GM18909 (cell line): Measurements from ENCODE around the gene TXNDC2.
"Not testable (repeated sequence)": the region's sequence is repeated elsewhere in the genome, so short reads cannot be mapped to it uniquely, and the experiment has no call there.

Source experiments
- ATAC-seq: cut with Tn5 transposase; IDR thresholded peaks from one replicate; pipeline ENCODE4 v1.9.1; 2021; ENCODE audit warnings: mild to moderate bottlenecking; ENCODE audit not compliant: unreplicated experiment, poor library complexity

Gene TXNDC2

DNA sequence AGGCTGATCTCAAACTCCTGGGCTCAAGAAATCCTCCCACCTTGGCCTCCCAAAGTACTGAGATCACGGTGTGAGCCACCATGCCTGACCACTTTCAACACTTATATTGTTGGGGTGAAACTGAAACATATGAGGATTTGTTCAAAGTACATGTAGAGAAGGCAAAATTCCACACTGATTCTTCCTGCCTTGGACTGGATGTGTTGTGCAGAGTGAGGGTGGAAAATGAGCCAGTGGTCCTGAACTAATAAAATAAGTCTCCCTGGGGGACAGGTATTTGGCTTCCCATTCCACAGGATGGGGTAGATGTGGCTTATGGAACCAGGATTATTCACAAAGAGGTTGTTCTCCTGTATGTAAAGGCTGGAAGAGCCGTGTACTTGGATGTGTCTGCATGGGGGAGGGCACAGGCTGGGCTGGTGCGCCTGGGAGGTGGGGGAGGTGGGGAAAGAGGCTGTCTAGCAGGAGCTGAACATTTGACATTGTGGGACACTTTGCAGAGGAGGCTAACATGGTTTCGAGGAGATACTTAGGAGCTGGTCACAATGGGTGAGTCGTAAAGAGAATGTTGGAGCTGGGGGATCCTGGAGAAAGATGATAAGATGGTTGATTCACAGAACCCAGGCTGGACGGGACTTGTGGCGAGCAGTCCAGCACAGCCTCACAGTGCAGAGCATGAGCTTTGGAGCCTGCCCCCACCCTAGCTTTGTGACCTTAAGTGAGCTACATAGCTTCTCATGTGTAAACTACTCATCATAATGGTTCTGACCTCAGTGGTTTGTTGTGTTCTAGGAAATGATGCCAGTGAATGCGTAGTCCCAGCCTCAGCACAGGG, at the start of gene TXNDC2:
Gene TXNDC2, plus strand, starts transcription at position 804 of the 835 bp plus-strand sequence. CDS start 708 bp downstream, outside the sequence.
- no peak for ATAC-seq

- no peak for ATAC-seq
Observed at GRCh38 chr18:9838144-9838877, 47.5 kb upstream of the TXNDC2 start.

- ATAC-seq, result no peak
Observed at GRCh38 chr18:9839211-9839610, 46.6 kb upstream of the TXNDC2 start.

- no peak for ATAC-seq
Observed at GRCh38 chr18:9839853-9840252, 45.9 kb upstream of the TXNDC2 start.

DNA sequence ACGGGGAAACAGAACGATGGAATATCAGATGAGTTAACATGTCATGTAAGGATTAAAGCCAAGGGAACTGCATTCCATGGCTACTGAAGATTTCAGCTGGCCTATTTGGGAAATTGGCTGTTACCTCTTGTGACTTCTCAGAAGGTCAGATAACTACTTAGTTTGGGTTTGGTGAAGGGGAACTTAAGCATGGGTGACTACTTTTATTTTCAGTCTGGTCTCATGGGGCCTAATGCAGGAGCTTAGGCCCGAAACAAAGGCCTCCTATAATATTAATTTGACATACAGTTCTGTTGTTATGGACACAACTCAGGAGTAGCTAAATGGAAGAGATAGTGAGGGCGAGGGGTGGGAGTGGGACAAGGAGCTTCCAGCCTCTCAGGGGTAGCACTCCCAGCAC, 44.0 kb upstream of the TXNDC2 start:
- ATAC-seq, result no peak

- ATAC-seq, result no peak
Observed at GRCh38 chr18:9842448-9842847, 43.3 kb upstream of the TXNDC2 start.

DNA sequence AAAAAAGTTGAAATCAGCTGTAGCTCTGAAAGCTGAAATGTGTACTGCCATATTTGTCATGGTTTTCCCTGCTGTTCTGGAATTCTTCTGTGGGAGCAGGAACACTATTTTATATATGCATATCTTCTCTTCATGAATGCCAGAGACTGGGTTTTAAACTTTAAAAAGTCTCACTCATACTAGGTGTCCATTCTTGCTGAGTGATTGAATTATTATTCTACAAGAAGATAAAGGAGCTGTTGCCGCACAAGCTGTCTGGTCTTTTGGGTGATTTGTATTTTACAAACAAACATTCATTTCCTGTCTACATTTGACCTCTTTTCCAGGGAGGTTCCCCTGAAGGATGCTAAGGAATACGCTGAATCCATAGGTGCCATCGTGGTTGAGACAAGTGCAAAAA, 40.5 kb upstream of the TXNDC2 start:
- ATAC-seq, result no peak

- ATAC-seq, result no peak
Observed at GRCh38 chr18:9846162-9846925, 39.4 kb upstream of the TXNDC2 start.

DNA sequence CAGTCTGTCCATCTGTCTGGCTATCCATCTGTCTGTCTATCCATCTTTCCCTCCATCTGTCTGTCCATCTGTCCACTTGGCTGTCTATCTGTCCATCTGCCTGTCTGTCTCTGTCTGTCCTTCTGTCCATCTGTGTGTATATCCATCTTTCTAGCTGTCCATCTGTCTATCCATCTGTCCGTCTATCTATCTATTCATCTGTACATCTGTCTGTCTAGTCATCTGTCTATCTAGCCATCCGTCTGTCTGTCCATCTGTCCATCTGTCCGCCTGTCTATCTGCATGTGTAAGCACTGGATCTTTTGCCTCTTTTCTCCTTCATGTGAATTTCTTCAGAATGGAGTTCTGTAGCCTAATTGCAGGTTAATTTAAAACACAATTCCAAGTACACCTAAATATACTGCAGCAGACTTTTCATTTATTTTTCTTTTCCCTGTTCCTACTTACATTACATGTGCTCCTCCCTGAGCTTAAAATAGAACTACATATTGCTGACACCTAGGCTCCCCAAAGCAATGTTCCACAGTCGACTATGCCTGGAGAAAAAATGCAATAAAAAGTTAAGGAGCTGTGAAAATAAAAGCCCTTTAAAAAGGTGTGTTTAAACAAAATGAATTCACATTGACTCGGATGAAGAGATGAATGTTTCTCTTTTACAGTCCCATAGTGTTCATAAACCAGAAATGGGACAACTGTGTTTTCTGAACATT, 37.4 kb upstream of the TXNDC2 start:
- ATAC-seq, result no peak

DNA sequence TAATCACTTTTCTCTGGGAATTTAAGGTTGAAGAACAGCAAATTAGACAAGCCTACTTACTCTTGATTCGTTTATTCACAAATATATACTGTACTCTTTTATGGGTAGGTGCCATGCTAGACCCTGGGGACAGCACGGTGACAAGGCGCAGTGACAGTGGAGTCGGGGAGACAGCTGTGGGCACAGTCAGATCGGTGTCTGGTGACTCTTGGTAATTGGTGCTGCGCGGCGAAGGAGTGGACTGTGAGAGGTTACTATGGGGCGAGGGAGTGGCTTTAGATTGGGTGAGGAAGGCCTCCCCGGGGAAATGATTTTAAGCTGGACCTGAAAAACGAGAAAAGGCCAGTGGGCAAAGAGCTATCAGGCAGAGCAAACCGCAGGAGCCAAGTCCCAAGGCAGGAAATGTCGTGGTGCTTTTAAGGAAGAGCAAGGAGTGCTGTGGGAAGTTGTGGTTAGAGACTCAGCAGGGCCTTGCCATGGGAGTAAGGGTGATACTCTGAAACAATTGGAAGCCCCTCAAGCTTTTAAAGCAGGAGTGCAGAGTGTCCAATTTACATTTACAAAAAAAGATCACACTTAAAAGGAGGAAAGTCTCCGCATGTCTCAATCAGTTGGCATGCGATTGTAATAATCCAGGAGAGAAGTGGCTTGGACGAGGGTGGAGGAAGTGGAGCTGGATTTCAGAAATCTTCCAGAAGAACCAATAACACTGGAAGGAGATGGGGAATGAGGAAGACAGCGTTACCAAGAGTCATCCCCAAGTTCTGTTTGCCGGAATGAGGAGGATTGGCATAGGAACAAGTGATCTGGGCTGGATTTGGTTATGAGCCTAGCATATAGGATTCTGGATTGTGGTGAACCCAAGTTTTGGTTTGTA, 36.1 kb upstream of the TXNDC2 start:
- no peak for ATAC-seq

GRCh38 chr18:9850309-9850708, 35.5 kb upstream of the TXNDC2 start:
- ATAC-seq, result no peak

DNA sequence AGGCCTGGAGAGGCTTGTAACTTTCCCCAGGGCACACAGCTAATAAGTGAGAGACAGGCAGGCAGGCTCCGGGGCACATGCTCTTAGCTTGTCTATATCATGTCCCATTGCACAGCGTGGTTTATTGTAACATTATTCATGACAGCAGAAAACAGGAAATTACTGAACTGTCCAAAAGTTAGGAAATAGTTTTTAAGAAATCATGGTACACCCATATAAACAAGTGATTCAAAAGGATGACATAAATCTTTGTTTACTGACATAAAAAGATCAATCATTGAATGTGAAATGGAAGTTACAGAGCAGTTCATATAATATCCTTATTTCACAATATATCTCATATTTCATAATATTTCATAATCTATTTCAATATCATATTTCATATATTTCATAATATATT, 34.3 kb upstream of the TXNDC2 start:
- no peak for ATAC-seq

DNA sequence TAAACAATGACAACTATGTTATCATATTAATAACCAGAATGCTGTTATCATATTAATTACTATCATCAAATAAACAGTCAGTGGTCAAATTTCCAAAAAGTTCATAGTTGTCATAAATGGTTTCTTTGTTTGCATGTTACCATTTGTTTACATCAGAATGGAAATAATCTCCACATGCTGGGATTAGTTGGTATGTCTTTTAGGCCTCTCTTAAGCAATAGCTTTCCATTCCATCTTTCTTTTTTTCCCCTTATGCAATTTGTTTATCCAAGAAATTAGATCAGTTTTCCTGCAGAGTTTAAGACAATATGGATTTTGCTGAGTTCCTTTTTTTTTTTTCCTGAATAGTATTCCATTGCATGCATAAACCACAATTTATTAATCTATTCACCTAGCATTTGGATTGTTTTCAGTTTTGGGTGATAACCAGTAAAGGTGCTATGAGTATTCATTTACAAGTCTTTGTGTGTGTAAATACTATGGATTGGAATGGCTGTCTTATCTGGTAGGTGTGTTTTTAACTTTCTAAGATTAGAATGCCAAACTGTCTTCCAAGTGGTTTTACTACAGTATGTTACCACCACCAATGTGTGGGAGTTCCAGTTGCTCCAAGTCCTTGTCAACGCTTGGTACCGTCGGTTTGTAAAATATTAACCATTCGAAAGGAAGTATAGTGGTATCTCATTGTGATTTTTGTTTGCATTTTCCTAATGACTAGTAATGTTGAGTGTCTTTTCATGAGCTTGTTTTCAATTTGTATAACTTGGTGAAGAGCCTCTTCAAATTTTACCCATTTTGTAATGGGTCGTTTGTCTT, 33.3 kb upstream of the TXNDC2 start:
- ATAC-seq, result no peak

DNA sequence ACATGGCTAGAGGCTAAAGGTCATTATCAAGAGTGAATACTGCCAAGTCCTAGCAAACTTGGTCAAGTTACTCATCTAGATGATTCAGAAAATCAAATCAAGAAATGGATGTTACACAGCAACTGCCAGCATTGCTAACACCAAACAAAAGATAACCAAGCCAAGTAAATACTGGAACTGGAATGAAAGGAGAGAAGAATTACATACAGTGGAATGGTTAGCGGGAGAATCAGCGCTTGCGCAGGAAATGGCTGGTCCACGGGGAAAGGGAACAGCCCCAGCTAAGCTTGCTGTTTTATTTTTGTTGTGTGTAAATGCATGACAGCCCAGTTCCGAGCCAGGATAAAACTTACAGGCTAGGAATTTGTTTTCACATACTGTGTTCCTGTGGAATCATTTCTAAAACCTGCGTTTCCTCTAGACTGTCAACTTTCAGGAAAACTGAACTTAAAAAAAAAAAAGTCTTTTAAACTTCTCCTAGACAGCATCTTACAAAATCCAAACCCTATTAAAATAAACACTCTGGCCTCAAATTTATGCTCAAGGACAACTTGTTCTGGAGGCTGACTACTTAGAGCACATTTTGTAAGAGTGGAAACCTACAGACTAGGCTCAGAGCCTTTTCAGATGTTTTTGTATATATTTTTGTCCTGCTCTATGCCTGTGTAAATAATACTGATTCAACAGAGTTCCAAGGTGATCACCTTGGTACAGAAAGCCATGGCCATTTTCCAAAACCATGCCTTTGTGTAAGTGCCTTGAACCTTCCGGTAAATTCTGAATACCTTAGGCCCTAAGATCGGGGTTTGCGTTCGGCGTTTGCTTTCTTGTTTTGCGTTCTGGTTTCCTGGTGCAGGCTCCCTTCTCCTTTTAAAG, 30.7 kb upstream of the TXNDC2 start:
- no peak for ATAC-seq

DNA sequence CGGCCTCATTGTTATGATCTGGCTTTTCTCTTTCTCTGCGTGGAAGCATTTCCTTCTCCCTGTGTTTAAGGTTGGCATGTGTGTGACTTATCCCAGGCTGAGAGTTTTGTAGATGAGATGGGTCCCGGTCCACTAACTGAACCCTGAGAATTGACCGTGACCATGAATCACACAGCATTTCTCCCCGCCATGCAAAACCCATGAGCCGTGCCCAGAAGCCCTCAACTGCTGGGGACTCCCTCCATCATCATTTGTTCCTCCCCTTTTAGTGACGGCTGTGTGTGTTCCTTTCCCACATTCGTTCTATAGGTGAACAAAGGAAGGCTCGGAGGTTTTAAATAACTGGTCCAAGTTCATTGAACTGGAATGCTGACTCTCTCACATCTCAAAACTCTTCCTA, 30.1 kb upstream of the TXNDC2 start:
- no peak for ATAC-seq

DNA sequence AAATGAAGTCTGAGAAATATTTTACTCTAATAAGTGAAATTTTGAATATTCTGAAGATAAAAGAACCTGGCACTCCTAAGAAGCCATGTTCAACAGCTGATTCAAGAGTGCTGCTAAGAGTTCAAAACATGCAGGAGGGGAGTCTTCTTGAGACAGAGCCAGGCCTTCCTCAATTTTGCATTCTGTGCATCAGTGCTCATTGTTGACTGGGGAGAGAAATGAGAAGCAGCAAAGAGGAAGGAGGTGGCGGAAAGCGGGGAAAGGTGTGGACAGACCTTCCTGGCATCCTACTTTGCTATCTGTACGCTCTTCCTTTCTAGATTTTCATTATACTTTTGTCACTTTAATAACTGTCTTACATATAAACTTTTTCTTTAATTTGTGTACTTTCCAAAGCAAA, 29.7 kb upstream of the TXNDC2 start:
- ATAC-seq, result no peak

- not testable (repeated sequence) for ATAC-seq
Observed at GRCh38 chr18:9857479-9857998, 28.2 kb upstream of the TXNDC2 start.
